KG1 (cell line): ENCODE results near the gene NUTM2G.
"Not testable (repeated sequence)": the region's sequence is repeated elsewhere in the genome, so short reads cannot be mapped to it uniquely, and the experiment has no call there.

Experiments
- DNase-seq: peaks from one replicate; lab custom pipeline; 2025; lab: John Stamatoyannopoulos, UW

The NUTM2G gene

GRCh38 chr9:96949346-96949745 is 20.7 kb downstream of the NUTM2G start:
- not testable (repeated sequence) for DNase-seq

- not testable (repeated sequence) for DNase-seq
Measured at GRCh38 chr9:96950539-96950938, 21.9 kb downstream of the NUTM2G start.

DNA sequence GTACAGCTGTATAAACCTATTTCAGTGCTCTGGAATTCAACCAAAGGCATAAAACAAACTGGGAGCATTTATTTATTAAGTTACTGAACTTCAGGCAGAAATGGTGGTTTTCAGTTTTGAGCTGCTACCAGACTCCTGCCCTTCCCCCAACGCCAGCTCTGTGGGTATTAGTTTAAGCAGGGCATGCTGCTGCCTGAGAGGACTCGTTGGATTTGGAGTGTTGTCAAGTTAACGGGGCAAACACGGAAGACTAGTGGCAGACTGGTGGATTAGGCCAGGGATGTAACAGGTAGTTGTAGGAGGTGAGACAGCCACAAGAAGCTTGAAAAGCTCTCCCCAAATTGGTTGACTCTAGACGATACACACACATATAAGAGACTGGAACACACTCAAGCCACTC is 38.9 kb downstream of the NUTM2G start:
- DNase-seq = not testable (repeated sequence)

DNA sequence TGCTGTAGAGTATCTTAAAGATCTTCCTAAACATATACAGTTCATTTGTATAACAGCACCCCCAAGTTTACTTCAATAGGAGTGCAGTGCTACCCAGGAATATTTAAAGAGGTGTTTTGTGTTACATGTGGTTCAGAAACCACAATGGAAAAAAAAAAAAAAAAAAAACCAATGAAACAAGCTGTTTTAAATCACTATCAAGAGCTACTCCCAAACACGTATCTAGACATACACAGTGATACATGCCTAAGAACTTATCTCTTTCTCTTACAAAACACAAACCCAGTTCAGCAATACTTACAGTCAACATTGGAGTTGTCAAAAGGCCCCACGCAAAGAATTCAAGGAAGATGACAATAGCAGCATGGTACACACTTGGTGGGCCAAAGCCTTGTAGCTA is 43.9 kb downstream of the NUTM2G start:
- DNase-seq = not testable (repeated sequence)

GRCh38 chr9:96974037-96974436 is 45.4 kb downstream of the NUTM2G start:
- not testable (repeated sequence) for DNase-seq

DNA sequence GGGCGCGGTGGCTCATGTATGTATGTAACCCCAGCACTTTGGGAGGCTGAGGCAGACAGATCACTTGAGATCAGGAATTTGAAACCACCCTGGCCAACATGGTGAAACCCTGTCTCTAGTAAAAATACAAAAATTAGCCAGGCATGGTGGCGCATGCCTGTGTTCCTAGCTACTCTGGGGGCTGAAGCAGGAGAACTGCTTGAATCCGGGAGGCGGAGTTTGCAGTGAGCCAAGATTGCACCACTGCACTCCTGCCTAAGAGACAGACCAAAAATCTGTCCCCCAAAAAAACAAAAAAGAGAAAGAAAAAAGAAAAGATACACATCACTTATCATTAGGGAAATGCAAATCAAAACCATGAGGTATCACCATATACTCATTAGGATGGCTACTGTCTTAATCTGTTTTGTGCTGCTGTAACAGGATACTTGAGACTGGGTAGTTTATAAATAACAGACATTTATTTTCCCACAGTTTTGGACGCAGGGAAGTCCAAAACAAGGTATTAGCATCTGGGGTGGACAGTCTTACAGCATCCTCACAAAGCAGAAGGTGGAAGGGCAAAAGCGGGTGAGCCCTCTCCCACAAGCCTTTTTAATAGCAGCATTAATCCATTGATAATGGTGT is 55.0 kb downstream of the NUTM2G start:
- not testable (repeated sequence) for DNase-seq

GRCh38 chr9:96984139-96984538 is 55.5 kb downstream of the NUTM2G start:
- not testable (repeated sequence) for DNase-seq

- not testable (repeated sequence) for DNase-seq
Measured at GRCh38 chr9:96984887-96985286, 56.2 kb downstream of the NUTM2G start.
